Left ventricle myocardium superior (tissue), 1 donor: Measurements from ENCODE around the gene DLG4. TPM values are rescaled to one million over a fixed set of nuclear protein-coding genes. Genes with fewer than 3 reads are reported as not detected.
"Not testable (repeated sequence)": the region's sequence is repeated elsewhere in the genome, so short reads cannot be mapped to it uniquely, and the experiment has no call there.

Source experiments
- ATAC-seq: fragments of 200-7000 bp; cut with Tn5 transposase; one replicate; pipeline ENCODE4 v1.9.1; 2020; ENCODE audit warnings: mild to moderate bottlenecking, moderate library complexity
- DNase-seq: peaks from one replicate; pipeline ENCODE4 v3.0.0-alpha.2; 2020
- intact Hi-C: fragments of 100-400 bp; cut with micrococcal nuclease; formaldehyde crosslinking; loops from one replicate; pipeline ENCODE4 v1.11.0; 2022
- total RNA-seq: library from RNA; stranded (reverse); fragmentation: NEBNext Ultra II Directional; extraction: Animal tissue kit (Norgen Biotek cat#: 25700); gene quantifications from one replicate; pipeline ENCODE4 v1.2.1, GENCODE V29; 2021
- donor health status: DM: no; HTN: yes; CAD: no; lungs with severe emphysema.

DLG4 gene
- total RNA-seq, 1 donor from 2014 or later: 21.3 TPM

- ATAC-seq: no peak
Observed at GRCh38 chr17:7196651-7197401, 22.8 kb downstream of the DLG4 start.

DNA sequence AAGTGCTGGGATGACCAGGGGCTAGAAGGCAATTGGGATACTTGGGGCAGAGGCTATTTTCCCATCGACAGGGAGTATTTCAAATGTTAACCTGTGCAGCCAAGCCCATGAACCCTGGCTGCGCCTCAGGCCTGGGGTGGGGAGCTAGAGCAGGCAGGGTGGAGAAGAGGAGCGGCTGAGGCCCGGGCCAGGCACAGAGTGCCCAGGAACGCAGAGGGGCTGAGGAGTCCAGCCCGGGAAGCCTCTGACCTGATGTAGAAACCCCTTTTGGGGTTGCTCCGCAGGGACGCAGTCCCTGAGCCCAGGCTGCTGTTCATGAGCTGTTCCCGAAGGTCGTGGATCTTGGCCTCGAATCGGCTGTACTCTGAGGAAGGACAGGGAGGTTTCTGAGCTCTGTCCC is 23.7 kb downstream of the DLG4 start:
- ATAC-seq: no peak
- DNase-seq: no peak
- intact Hi-C loops: no loop called here

More at GRCh38 chr17:7196651-7197401, 22.8 kb downstream of the DLG4 start:
- intact Hi-C loops: no loop called here
- peak; percentile 21 for DNase-seq

GRCh38 chr17:7192271-7192937 is 27.2 kb downstream of the DLG4 start:
- ATAC-seq (no peak), DNase-seq (no peak)
- intact Hi-C loops: no loop called here

DNA sequence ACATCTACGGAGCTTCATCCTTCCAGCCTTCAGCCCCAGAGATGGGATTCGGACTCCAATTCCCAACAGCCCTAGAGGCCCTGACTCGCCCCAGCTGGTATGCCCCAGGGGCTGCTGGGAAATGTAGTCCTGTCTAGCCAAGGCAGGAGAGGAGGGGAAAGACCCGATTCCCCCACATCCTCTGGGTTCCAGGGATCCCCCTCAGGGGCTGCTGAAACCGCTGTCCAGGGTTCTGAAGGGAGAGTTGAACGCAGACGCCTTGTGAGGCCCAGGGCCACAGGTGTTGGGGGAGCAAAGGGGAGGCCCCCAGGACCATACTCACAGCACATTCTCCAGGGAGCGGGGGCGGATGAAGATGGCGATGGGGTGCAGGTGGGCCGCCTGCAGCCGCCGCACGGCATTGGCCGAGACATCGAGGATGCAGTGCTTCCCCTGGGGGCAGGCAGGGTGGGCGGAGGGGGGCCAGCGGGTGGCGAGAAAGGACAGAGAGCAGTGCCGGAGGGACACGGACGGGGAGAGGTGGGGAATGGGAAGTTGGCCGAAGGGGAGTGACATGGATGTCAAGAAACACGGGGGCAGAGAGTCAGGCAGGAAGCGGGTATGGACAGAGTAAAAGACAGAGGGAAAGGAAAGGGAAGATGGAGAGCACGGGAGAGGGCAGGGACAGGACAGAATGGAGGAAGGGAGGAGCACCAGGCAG is 27.9 kb downstream of the DLG4 start:
- peak; percentile 84 for ATAC-seq
- intact Hi-C loops: no loop called here
- DNase-seq: peak; percentile 58

- intact Hi-C loops: no loop called here
- no peak for DNase-seq
- no peak for ATAC-seq
Observed at GRCh38 chr17:7191069-7191468, 28.6 kb downstream of the DLG4 start.

GRCh38 chr17:7190276-7190917 is 29.2 kb downstream of the DLG4 start:
- ATAC-seq (no peak), DNase-seq (no peak)
- intact Hi-C loops: no loop called here

- ATAC-seq (no peak), DNase-seq (no peak)
- intact Hi-C loops: no loop called here
Observed at GRCh38 chr17:7186241-7186640, 33.4 kb downstream of the DLG4 start.

- DNase-seq: no peak
- intact Hi-C loops: no loop called here
- ATAC-seq: no peak
Observed at GRCh38 chr17:7184647-7185046, 35.0 kb downstream of the DLG4 start.

DNA sequence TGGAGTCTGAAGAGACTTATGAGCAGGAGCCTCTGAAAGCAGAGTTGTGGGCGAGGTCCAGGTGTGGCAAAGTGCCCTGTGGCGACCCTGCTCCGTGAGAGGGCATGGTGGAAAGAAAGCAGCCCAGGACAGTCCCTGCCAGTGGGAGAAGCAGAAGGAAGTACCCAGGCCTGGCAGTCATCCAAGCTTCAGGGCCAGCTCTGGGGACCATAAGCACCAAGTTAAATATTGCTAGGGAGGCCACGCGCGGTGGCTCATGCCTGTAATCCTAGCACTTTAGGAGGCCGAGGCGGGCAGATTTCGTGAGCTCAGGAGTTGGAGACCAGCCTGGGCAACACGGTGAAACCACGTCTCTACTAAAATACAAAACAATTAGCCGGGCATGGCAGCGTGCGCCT is 35.5 kb downstream of the DLG4 start:
- intact Hi-C loops: no loop called here
- ATAC-seq (peak; percentile 38), DNase-seq (peak; percentile 64)

DNA sequence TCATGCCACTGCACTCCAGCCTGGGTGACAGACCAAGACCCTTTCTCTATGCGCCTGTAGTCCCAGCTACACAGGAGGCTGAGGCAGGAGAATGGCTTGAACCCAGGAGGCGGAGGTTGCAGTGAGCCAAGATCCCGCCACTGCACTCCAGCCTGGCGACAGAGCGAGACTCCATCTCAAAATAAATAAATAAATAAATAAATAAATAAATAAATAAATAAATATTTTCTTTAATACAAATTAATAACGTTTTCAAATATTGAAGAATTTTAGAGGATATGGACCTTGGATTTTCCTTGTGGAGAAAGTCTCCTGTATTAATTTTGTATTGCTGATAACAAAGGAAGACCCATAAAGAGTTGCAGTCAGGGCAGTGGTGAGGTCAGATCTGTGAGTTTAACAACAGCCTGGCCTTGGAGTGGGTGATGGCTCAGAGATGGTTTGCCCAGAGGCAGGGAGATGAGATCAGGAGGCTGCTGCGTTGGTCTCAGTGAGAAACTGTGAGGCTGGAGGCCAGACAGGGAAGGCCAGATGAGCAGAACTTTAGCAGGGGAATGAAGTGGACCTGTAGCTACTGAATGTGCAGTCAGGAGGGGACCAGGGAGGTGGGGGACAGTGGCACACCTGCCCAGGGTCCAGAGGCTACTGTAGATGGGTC is 36.1 kb downstream of the DLG4 start:
- DNase-seq (no peak), ATAC-seq (no peak)
- intact Hi-C loops: no loop called here

DNA sequence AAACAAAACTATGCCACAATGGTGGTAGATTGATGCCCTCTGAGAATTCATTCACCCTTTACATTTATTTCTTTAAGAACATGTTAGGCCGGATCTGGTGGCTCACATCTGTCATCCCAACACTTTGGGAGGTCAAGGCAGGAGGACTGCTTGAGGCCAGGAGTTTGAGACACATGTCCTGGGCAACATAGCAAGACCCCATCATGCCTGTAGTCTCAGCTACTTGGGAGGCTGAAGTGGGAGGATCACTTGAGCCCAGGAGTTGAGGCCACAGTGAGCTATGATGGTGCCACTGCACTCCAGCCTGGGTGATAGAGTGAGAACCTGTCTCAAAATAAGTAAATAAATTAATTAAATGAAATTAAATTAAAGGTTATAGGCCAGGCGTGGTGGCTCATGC is 37.5 kb downstream of the DLG4 start:
- intact Hi-C loops, ATAC-seq: not testable (repeated sequence)

DNA sequence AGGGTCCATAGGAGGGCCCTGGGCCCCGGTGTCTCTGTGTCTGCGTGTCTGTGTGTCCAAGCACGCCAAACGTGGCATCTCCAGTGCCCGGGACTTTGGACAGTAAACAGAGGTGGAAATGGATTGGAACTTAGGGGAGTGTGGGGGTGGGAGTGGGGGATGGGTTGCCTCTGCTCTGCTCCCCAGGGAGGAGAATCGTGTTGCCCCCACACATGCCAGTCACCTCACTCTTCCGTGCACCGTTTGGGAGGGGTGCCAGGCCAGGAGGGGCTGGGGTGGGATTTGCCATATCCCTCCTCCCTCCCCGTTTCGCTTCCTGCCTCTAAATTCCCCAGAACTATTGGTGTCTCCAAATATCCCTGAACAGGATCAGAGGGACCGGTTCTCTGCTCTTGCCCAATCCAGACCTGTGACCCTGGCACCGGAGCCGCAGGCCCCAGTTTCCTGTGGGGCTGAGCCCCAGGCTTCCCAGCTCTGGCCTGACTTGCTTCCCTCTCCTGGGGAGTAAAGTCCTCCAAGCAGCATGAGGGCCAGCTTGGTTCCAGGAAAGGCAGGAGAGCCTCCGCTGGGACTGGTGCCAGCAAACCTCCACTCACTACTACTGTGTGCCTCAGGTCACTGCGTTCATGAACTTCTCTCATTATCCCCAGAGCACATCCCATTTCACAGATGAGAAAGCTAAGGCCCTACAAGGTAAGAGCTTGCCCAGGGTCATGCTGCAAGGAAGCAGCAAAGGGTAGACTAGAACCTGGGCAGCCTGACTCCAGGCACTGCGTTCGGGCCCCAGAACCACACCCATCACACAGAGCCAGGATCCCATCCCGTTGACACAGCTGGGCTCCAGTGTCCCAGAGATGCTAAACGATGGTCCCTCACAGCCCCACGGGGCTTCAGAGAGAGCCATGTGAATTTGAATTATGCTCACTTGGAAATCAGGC is 40.0 kb downstream of the DLG4 start, which contains the start of gene ASGR1:
Gene ASGR1, minus strand, starts transcription at position 54 of the 938 bp plus-strand sequence. CDS start 807 bp downstream, outside the sequence.
- intact Hi-C loops: no loop called here
- ATAC-seq: no peak

More for the DNA sequence above, 37.5 kb downstream of the DLG4 start:
- not testable (repeated sequence) for DNase-seq

DNA sequence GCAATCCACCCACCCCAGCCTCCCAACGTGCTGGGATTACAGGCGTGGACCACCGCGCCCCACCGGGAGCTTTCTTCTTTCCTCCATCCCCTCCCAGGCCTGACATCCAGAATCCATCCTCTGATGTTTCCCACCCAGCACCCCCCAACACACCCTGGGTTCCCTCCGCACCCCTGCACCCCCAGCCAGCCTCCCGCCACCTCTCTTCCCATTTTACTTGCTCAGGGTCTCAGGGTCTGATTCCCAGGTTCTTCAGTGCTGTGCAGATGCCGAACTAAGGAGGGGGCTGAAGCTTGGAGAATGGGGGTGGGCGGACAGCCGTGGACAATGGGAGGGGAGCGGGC is 40.7 kb downstream of the DLG4 start:
- intact Hi-C loops: no loop called here
- ATAC-seq: no peak

More for the DNA sequence above, 40.0 kb downstream of the DLG4 start, which contains the start of gene ASGR1:
- DNase-seq: no peak

DNA sequence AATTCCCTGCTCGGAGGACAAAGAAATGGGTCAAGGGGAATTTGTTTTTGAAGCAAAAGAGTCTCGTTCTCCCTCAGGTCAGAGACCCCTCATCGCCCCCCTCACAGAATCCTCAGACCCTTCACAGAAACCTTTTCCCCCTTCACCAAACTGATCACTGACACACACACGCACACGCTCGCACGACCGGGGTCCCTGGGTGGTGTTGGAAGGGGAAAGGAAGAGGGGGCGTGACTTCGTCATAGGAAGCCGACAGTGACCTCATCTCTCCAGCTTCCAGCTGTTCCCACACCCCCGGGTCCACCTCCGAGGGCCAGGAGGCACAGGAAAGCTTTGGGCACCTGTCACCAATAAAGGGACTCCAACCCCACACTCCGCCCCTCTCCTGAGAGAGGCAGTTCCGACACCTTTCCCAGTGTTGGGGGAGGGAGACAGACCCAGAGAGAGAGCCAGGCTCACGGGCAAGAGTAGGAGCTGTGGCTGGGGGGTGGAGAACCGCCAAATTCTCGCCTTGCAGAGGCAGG is 41.6 kb downstream of the DLG4 start:
- no peak for DNase-seq
- no peak for ATAC-seq
- intact Hi-C loops: no loop called here

More for the DNA sequence above, 40.7 kb downstream of the DLG4 start:
- no peak for DNase-seq

GRCh38 chr17:7177191-7177953 is 42.3 kb downstream of the DLG4 start:
- intact Hi-C loops: no loop called here
- ATAC-seq (peak; percentile 83), DNase-seq (peak; percentile 70)

DNA sequence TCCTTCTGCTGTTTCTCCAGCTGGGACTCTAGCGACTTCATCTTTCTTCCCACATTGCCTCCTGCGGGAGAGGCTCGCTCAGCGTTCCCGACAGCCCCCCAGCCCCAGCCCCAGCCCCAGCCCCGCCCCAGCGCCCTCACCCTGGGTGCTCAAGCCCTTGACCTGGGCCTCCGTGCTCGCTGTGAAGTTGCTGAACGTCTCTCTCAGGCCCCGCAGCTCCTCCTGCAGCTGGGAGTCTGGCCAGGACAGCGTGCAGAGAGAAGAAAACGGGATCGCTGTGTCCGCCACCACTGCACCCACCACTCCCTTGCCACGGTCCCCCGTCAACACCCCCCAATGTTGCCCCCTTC is 42.8 kb downstream of the DLG4 start:
- DNase-seq (no peak), ATAC-seq (no peak)
- intact Hi-C loops: no loop called here
